Hepatocyte (in vitro differentiated cells): ENCODE data around the gene ACACB. TPM values are rescaled to one million over a fixed set of nuclear protein-coding genes. Genes with fewer than 3 reads are reported as not detected.

Source experiments
- DNase-seq: peaks from one replicate; pipeline ENCODE4 v3.0.0-alpha.2; 2016; ENCODE audit warnings: low spot score
- H2AFZ ChIP-seq: fragments of 200-600 bp; sonication (generic); 2 replicates; pipeline ENCODE4 v1.6.0; 2016; ENCODE audit warnings: antibody characterized with exemption, mild to moderate bottlenecking
- H3K27ac ChIP-seq: fragments of 200-600 bp; sonication (generic); 2 replicates; pipeline ENCODE4 v1.5.1; 2016; ENCODE audit warnings: mild to moderate bottlenecking
- H3K27me3 ChIP-seq: fragments of 200-600 bp; sonication (generic); 2 replicates; pipeline ENCODE4 v1.6.1; 2016
- H3K36me3 ChIP-seq: fragments of 200-600 bp; sonication (generic); replicated peaks from 2 replicates; pipeline ENCODE4 v1.5.1; 2016; ENCODE audit warnings: low read depth; ENCODE audit not compliant: insufficient read depth
- H3K4me1 ChIP-seq: fragments of 200-600 bp; sonication (generic); 2 replicates; pipeline ENCODE4 v1.5.1; 2016; ENCODE audit warnings: mild to moderate bottlenecking, moderate library complexity; ENCODE audit not compliant: insufficient read depth
- H3K4me2 ChIP-seq: fragments of 200-600 bp; sonication (generic); 2 replicates; pipeline ENCODE4 v1.6.0; 2016
- H3K4me3 ChIP-seq: fragments of 200-600 bp; sonication (generic); 2 replicates; pipeline ENCODE4 v1.5.1; 2016; ENCODE audit warnings: mild to moderate bottlenecking
- H3K79me2 ChIP-seq: fragments of 200-600 bp; sonication (generic); 2 replicates; pipeline ENCODE4 v1.6.0; 2017; ENCODE audit warnings: mild to moderate bottlenecking
- H3K9me2 ChIP-seq: fragments of 200-600 bp; sonication (generic); replicated peaks from 2 replicates; pipeline ENCODE4 v1.6.0; 2017; ENCODE audit warnings: mild to moderate bottlenecking; ENCODE audit not compliant: insufficient read depth
- H3K9me3 ChIP-seq: fragments of 200-600 bp; sonication (generic); 2 replicates; pipeline ENCODE4 v1.5.1; 2016; ENCODE audit warnings: low read depth, mild to moderate bottlenecking
- H4K20me1 ChIP-seq: fragments of 200-600 bp; sonication (generic); 2 replicates; pipeline ENCODE4 v1.6.0; 2016; ENCODE audit warnings: mild to moderate bottlenecking; ENCODE audit not compliant: insufficient read depth, poor library complexity, severe bottlenecking
- EZH2 ChIP-seq: fragments of 200-600 bp; sonication (generic); IDR thresholded peaks from 2 replicates; pipeline ENCODE4 v1.6.1; 2016; ENCODE audit warnings: antibody characterized with exemption, mild to moderate bottlenecking, borderline replicate concordance
- EZH2phosphoT487 ChIP-seq: fragments of 200-600 bp; sonication (generic); IDR thresholded peaks from one replicate; pipeline ENCODE4 v1.6.1; 2018; ENCODE audit warnings: antibody characterized with exemption, mild to moderate bottlenecking, low read depth, moderate library complexity; ENCODE audit not compliant: unreplicated experiment, severe bottlenecking
- WGBS: methylation state at CpG from one replicate; pipeline ENCODE4 v1.1.6; 2016; ENCODE audit warnings: low lambda C conversion rate; ENCODE audit errors: missing lambda C conversion rate; 5-methylcytosine and 5-hydroxymethylcytosine counted together
- polyA plus RNA-seq: library from polyadenylated mRNA; unstranded; fragments of >200 nt; fragmentation: Nextera tagmentation; extraction: Ambion mirVana; gene quantifications from 2 replicates; pipeline ENCODE4 v1.2.1, GENCODE V29; 2016
- total RNA-seq: library from RNA; depleted of rRNA; stranded (reverse); fragments of >200 nt; gene quantifications from 2 replicates; pipeline ENCODE4 v1.2.3, GENCODE V29; 2014
- TF ChIP-seq, protein P1 (sequence below): fragments of 200-600 bp; sonication (generic); IDR thresholded peaks from 2 replicates; pipeline ENCODE4 v1.5.1; 2016; ENCODE audit warnings: antibody characterized with exemption, mild to moderate bottlenecking; ENCODE audit not compliant: poor library complexity

ACACB gene
- total and polyA plus RNA-seq, 2 experiments from 2014 or later = 3.9 to 9.3 TPM

DNA sequence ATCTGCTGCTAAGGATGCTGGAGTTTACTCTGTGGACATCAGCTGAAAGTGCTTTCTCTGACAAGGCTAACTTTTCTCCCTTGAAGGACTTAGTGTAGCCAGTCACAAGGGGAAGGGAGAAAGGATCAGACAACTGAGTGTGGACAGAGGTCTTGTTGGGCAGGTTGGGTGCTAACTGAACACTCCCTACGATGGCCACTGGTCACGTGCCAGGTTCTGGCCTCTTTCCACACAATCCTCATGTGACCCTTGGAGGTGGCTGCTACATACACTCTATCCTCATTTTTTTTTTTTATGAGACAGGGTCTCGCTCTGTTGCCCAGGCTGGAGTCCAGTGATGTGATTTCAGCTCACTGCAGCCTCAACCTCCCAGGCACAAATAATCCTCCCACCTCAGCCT lies 153.0 kb downstream of the ACACB start:
- H3K79me2 ChIP-seq = no peaks in the 10 kb centered on the region
- 92% methylated on average over 3 of the region's 3 CpGs for WGBS
- no peak overlapping the region for H3K4me3 ChIP-seq
- no peaks in the 10 kb centered on the region for H3K9me3 ChIP-seq
- no peak overlapping the region for H2AFZ ChIP-seq
- H3K9me2 ChIP-seq = no peaks in the 10 kb centered on the region
- no peaks in the 10 kb centered on the region for H4K20me1 ChIP-seq
- no peaks in the 10 kb centered on the region for H3K4me1 ChIP-seq
- no peaks in the 10 kb centered on the region for H3K36me3 ChIP-seq
- no peak overlapping the region for H3K27ac ChIP-seq
- TF ChIP-seq EZH2 (no peak), EZH2phosphoT487 (no peak)
- TF ChIP-seq, protein P1, sequence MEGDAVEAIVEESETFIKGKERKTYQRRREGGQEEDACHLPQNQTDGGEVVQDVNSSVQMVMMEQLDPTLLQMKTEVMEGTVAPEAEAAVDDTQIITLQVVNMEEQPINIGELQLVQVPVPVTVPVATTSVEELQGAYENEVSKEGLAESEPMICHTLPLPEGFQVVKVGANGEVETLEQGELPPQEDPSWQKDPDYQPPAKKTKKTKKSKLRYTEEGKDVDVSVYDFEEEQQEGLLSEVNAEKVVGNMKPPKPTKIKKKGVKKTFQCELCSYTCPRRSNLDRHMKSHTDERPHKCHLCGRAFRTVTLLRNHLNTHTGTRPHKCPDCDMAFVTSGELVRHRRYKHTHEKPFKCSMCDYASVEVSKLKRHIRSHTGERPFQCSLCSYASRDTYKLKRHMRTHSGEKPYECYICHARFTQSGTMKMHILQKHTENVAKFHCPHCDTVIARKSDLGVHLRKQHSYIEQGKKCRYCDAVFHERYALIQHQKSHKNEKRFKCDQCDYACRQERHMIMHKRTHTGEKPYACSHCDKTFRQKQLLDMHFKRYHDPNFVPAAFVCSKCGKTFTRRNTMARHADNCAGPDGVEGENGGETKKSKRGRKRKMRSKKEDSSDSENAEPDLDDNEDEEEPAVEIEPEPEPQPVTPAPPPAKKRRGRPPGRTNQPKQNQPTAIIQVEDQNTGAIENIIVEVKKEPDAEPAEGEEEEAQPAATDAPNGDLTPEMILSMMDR = no peak
- DNase-seq = no peak
- H3K4me2 ChIP-seq = no peak overlapping the region
- no peaks in the 10 kb centered on the region for H3K27me3 ChIP-seq

DNA sequence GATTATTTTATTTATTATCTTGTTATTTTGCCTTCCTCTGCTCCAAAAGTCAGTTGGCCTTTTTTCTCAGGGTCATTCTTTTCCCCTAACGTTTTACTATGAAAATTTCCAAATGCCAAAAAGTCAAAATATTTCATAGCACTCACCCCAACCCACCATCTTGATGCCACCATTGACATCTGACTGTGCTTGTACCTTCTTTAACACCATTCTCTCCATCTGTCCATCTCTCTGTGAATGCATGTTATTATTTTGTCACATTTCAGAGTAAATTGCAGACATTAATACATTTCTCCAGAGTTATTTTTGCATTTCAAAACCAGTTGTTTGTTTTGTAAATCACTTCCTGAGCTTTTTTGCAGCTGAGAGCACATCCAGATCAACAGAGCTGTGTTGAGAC lies 154.1 kb downstream of the ACACB start:
- no peak for DNase-seq
- Histone ChIP-seq H3K4me1 (no peaks in the 10 kb centered on the region), H2AFZ (no peak overlapping the region), H3K36me3 (no peaks in the 10 kb centered on the region), H3K27ac (no peak overlapping the region), H3K9me2 (no peaks in the 10 kb centered on the region), H4K20me1 (no peaks in the 10 kb centered on the region), H3K27me3 (no peaks in the 10 kb centered on the region), H3K79me2 (no peaks in the 10 kb centered on the region), H3K9me3 (no peaks in the 10 kb centered on the region), H3K4me3 (no peak overlapping the region), H3K4me2 (no peak overlapping the region)
- TF ChIP-seq EZH2 = no peak
- TF ChIP-seq EZH2phosphoT487 = no peak
- TF ChIP-seq, protein P1 = no peak
- WGBS = 0% methylated on average over 1 of the region's 1 CpG

DNA sequence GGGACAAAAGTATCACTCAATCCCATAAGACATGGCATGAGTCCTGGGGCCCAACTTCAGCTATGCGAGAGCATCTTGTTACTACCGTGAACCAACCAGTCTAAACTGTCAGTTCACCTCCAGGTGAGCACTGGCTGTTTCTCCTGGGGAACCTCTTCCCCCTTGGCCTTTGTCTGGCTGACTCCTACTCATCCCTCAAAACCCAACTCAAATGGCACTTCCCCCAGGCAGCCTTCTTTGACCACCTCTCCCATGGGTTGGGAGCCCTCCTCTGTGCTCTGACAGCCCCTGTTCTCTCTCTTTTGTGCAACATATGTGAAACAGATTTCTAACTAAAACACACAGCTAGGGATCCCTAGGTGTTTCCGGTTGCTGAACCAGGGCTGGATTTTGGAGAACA lies 155.0 kb downstream of the ACACB start:
- no peak for DNase-seq
- H3K27me3 ChIP-seq = no peaks in the 10 kb centered on the region

More for the DNA sequence above, 155.0 kb downstream of the ACACB start:
- no peaks in the 10 kb centered on the region for H3K9me3 ChIP-seq
- TF ChIP-seq EZH2 = no peak
- TF ChIP-seq, protein P1 = no peak
- no peak for TF ChIP-seq EZH2phosphoT487
- WGBS = 97% methylated on average over 3 of the region's 3 CpGs
- H3K36me3 ChIP-seq = no peaks in the 10 kb centered on the region
- no peaks in the 10 kb centered on the region for H3K9me2 ChIP-seq
- H4K20me1 ChIP-seq = no peaks in the 10 kb centered on the region
- H3K79me2 ChIP-seq = no peaks in the 10 kb centered on the region
- H2AFZ ChIP-seq = no peak overlapping the region
- H3K4me3 ChIP-seq = no peak overlapping the region
- H3K4me2 ChIP-seq = no peak overlapping the region
- H3K27ac ChIP-seq = no peak overlapping the region
- no peaks in the 10 kb centered on the region for H3K4me1 ChIP-seq
